GM21360 (cell line): ENCODE data around the gene CARD19.

ENCODE experiments used
- ATAC-seq: cut with Tn5 transposase; IDR thresholded peaks from one replicate; pipeline ENCODE4 v1.9.1; 2021; ENCODE audit warnings: mild to moderate bottlenecking, moderate library complexity; ENCODE audit not compliant: unreplicated experiment

CARD19 gene

GRCh38 chr9:93149361-93149760 lies 53.3 kb downstream of the CARD19 start:
- ATAC-seq = no peak

GRCh38 chr9:93151097-93151784 lies 55.2 kb downstream of the CARD19 start:
- no peak for ATAC-seq

- ATAC-seq = no peak
These were observed 58.4 kb downstream of the CARD19 start for GRCh38 chr9:93154293-93154903.

- no peak for ATAC-seq
These were observed 59.9 kb downstream of the CARD19 start for GRCh38 chr9:93155716-93156474.

GRCh38 chr9:93156475-93157008 lies 60.5 kb downstream of the CARD19 start:
- no peak for ATAC-seq

- peak; percentile 86 for ATAC-seq
These were observed 63.8 kb downstream of the CARD19 start for GRCh38 chr9:93159601-93160471.

GRCh38 chr9:93161786-93162562 lies 66.0 kb downstream of the CARD19 start:
- no peak for ATAC-seq
